Muscle layer of duodenum (tissue), 2 donors: ENCODE results near the gene WASHC2A.
"Not testable (repeated sequence)": the region's sequence is repeated elsewhere in the genome, so short reads cannot be mapped to it uniquely, and the experiment has no call there.

Experiments
- H3K27ac ChIP-seq: one replicate; pipeline ENCODE4 v1.7.0; 2013; ENCODE audit warnings: mild to moderate bottlenecking, low read length
- H3K27me3 ChIP-seq: one replicate; pipeline ENCODE4 v1.7.0; 2013; ENCODE audit warnings: low read depth, mild to moderate bottlenecking, control low read depth, low read length
- H3K36me3 ChIP-seq, 2 donors: one replicate each; pipeline ENCODE4 v1.7.0; 2013; ENCODE audit warnings: low read length in 2 of 2, control low read depth in 1 of 2, mild to moderate bottlenecking in 1 of 2; ENCODE audit not compliant: insufficient read depth in 2 of 2, control insufficient read depth in 1 of 2
- H3K4me1 ChIP-seq, 2 donors: one replicate each; pipeline ENCODE4 v1.7.0; 2013; ENCODE audit warnings: low read length in 2 of 2, mild to moderate bottlenecking in 2 of 2, control low read depth in 1 of 2, moderate library complexity in 1 of 2; ENCODE audit not compliant: insufficient read depth in 2 of 2, control insufficient read depth in 1 of 2
- H3K4me3 ChIP-seq, 2 donors: one replicate each; pipeline ENCODE4 v1.7.0; 2013; ENCODE audit warnings: low read length in 2 of 2, low read depth in 1 of 2, mild to moderate bottlenecking in 1 of 2
- H3K9me3 ChIP-seq, 2 donors: one replicate each; pipeline ENCODE4 v1.7.0; 2013; ENCODE audit warnings: low read length in 2 of 2, control low read depth in 1 of 2, mild to moderate bottlenecking in 1 of 2; ENCODE audit not compliant: control insufficient read depth in 1 of 2
- donor health status: healthy.

Gene WASHC2A

GRCh38 chr10:50108999-50109698 is 41.4 kb downstream of the WASHC2A start:
- not testable (repeated sequence) for H3K36me3 ChIP-seq, H3K27me3 ChIP-seq, H3K9me3 ChIP-seq, H3K4me1 ChIP-seq, H3K4me3 ChIP-seq, H3K27ac ChIP-seq

- H3K4me1 ChIP-seq, H3K27me3 ChIP-seq, H3K4me3 ChIP-seq, H3K9me3 ChIP-seq, H3K27ac ChIP-seq, H3K36me3 ChIP-seq: not testable (repeated sequence)
Measured at GRCh38 chr10:50112419-50113112, 44.8 kb downstream of the WASHC2A start.

GRCh38 chr10:50126765-50127164 is 59.0 kb downstream of the WASHC2A start:
- H3K4me3 ChIP-seq, H3K4me1 ChIP-seq, H3K27me3 ChIP-seq, H3K9me3 ChIP-seq, H3K27ac ChIP-seq: not testable (repeated sequence)
- peaks cover 0 to 28% of the 10 kb centered on the region in 2 donors for H3K36me3 ChIP-seq

GRCh38 chr10:50127770-50128292 is 60.1 kb downstream of the WASHC2A start:
- not testable (repeated sequence) for H3K4me3 ChIP-seq, H3K9me3 ChIP-seq, H3K4me1 ChIP-seq, H3K27ac ChIP-seq, H3K27me3 ChIP-seq
- peaks cover 0 to 31% of the 10 kb centered on the region in 2 donors for H3K36me3 ChIP-seq

GRCh38 chr10:50131245-50131965 is 63.7 kb downstream of the WASHC2A start:
- H3K27ac ChIP-seq, H3K9me3 ChIP-seq, H3K4me3 ChIP-seq, H3K27me3 ChIP-seq, H3K4me1 ChIP-seq: not testable (repeated sequence)
- peaks cover 0 to 31% of the 10 kb centered on the region in 2 donors for H3K36me3 ChIP-seq

- H3K27ac ChIP-seq, H3K9me3 ChIP-seq, H3K4me1 ChIP-seq, H3K4me3 ChIP-seq, H3K27me3 ChIP-seq: not testable (repeated sequence)
- H3K36me3 ChIP-seq: peaks cover 0 to 31% of the 10 kb centered on the region in 2 donors
Measured at GRCh38 chr10:50132322-50132721, 64.6 kb downstream of the WASHC2A start.

GRCh38 chr10:50132841-50133240 is 65.1 kb downstream of the WASHC2A start:
- peaks cover 0 to 31% of the 10 kb centered on the region in 2 donors for H3K36me3 ChIP-seq
- not testable (repeated sequence) for H3K9me3 ChIP-seq, H3K4me3 ChIP-seq, H3K27ac ChIP-seq, H3K27me3 ChIP-seq, H3K4me1 ChIP-seq

GRCh38 chr10:50143512-50144174 is 75.9 kb downstream of the WASHC2A start:
- not testable (repeated sequence) for H3K36me3 ChIP-seq, H3K9me3 ChIP-seq, H3K27me3 ChIP-seq, H3K4me1 ChIP-seq, H3K27ac ChIP-seq, H3K4me3 ChIP-seq

GRCh38 chr10:50145575-50145974 is 77.8 kb downstream of the WASHC2A start:
- not testable (repeated sequence) for H3K27ac ChIP-seq, H3K27me3 ChIP-seq, H3K4me3 ChIP-seq, H3K9me3 ChIP-seq, H3K4me1 ChIP-seq, H3K36me3 ChIP-seq

- no peak overlapping the region for H3K27ac ChIP-seq
- H3K9me3 ChIP-seq: no peaks in the 10 kb centered on the region
- H3K36me3 ChIP-seq: no peaks in the 10 kb centered on the region
- H3K4me3 ChIP-seq: no peak overlapping the region
- H3K4me1 ChIP-seq: peaks cover 0 to 5% of the 10 kb centered on the region in 2 donors
- H3K27me3 ChIP-seq: no peaks in the 10 kb centered on the region
Measured at GRCh38 chr10:50152792-50153272, 85.1 kb downstream of the WASHC2A start.

- H3K9me3 ChIP-seq, H3K4me1 ChIP-seq, H3K27ac ChIP-seq, H3K4me3 ChIP-seq, H3K27me3 ChIP-seq, H3K36me3 ChIP-seq: not testable (repeated sequence)
Measured at GRCh38 chr10:50157868-50158267, 90.1 kb downstream of the WASHC2A start.
